KMS-11 (cell line): ENCODE data around the gene SSBP3.

Experiments
- H2AFZ ChIP-seq: fragments of 200-600 bp; sonication (generic); 2 replicates; pipeline ENCODE4 v1.6.1; 2016; ENCODE audit warnings: antibody characterized with exemption, mixed run types, low read depth
- H3K27ac ChIP-seq: fragments of 200-600 bp; sonication (generic); 2 replicates; pipeline ENCODE4 v1.6.1; 2016; ENCODE audit warnings: mild to moderate bottlenecking, mixed run types
- H3K27me3 ChIP-seq: fragments of 200-600 bp; sonication (generic); 2 replicates; pipeline ENCODE4 v1.6.1; 2017; ENCODE audit warnings: mild to moderate bottlenecking, low read depth, mixed run types, moderate library complexity; ENCODE audit not compliant: insufficient read depth
- H3K36me3 ChIP-seq: fragments of 200-600 bp; sonication (generic); 2 replicates; pipeline ENCODE4 v1.6.1; 2017; ENCODE audit warnings: mild to moderate bottlenecking, mixed run types; ENCODE audit not compliant: insufficient read depth
- H3K4me1 ChIP-seq: fragments of 200-600 bp; sonication (generic); 2 replicates; pipeline ENCODE4 v1.6.1; 2016; ENCODE audit warnings: mild to moderate bottlenecking, low read depth, mixed run types; ENCODE audit not compliant: poor library complexity, severe bottlenecking
- H3K4me2 ChIP-seq: fragments of 200-600 bp; sonication (generic); 2 replicates; pipeline ENCODE4 v1.7.0; 2016; ENCODE audit warnings: mild to moderate bottlenecking, mixed run types
- H3K4me3 ChIP-seq: fragments of 200-600 bp; sonication (generic); IDR thresholded peaks from 2 replicates; pipeline ENCODE4 v1.6.1; 2017; ENCODE audit warnings: low read depth, low read length, mixed read lengths; ENCODE audit not compliant: insufficient read depth
- H3K79me2 ChIP-seq: fragments of 200-600 bp; sonication (generic); 2 replicates; pipeline ENCODE4 v1.6.1; 2016; ENCODE audit warnings: low read depth, mixed run types; ENCODE audit not compliant: insufficient read depth
- H3K9ac ChIP-seq: fragments of 200-600 bp; sonication (generic); 2 replicates; pipeline ENCODE4 v1.6.1; 2016; ENCODE audit warnings: mild to moderate bottlenecking, mixed run types
- H4K20me1 ChIP-seq: fragments of 200-600 bp; sonication (generic); 2 replicates; pipeline ENCODE4 v1.6.1; 2016; ENCODE audit warnings: mild to moderate bottlenecking, mixed run types; ENCODE audit not compliant: insufficient read depth
- CTCF ChIP-seq: fragments of 200-600 bp; sonication (generic); conservative IDR thresholded peaks from 2 replicates; pipeline ENCODE4 v1.6.1; 2017; ENCODE audit warnings: low read depth, mild to moderate bottlenecking, antibody characterized with exemption, low read length, moderate library complexity, mixed read lengths

SSBP3 gene

GRCh38 chr1:54267815-54268761 is 138.1 kb downstream of the SSBP3 start:
- no peak overlapping the region for H3K27ac ChIP-seq

GRCh38 chr1:54266908-54267307 is 139.3 kb downstream of the SSBP3 start:
- H3K79me2 ChIP-seq: no peaks in the 10 kb centered on the region
- no peaks in the 10 kb centered on the region for H3K4me1 ChIP-seq
- H3K9ac ChIP-seq: no peak overlapping the region
- H3K36me3 ChIP-seq: no peaks in the 10 kb centered on the region
- no peaks in the 10 kb centered on the region for H4K20me1 ChIP-seq
- H3K27ac ChIP-seq: no peak overlapping the region
- no peak for TF ChIP-seq CTCF
- no peak overlapping the region for H2AFZ ChIP-seq
- H3K27me3 ChIP-seq: no peaks in the 10 kb centered on the region
- no peak overlapping the region for H3K4me3 ChIP-seq
- H3K4me2 ChIP-seq: no peak overlapping the region

More at GRCh38 chr1:54267815-54268761, 138.1 kb downstream of the SSBP3 start:
- Histone ChIP-seq H3K4me3 (no peak overlapping the region), H3K27me3 (no peaks in the 10 kb centered on the region), H3K4me1 (no peaks in the 10 kb centered on the region), H3K79me2 (no peaks in the 10 kb centered on the region), H3K9ac (no peak overlapping the region), H3K4me2 (no peak overlapping the region), H3K36me3 (no peaks in the 10 kb centered on the region), H2AFZ (no peak overlapping the region), H4K20me1 (no peaks in the 10 kb centered on the region)
- no peak for TF ChIP-seq CTCF

GRCh38 chr1:54266195-54266594 is 140.0 kb downstream of the SSBP3 start:
- Histone ChIP-seq H4K20me1 (no peaks in the 10 kb centered on the region), H3K27me3 (no peaks in the 10 kb centered on the region), H2AFZ (no peak overlapping the region), H3K9ac (no peak overlapping the region), H3K27ac (no peak overlapping the region), H3K36me3 (no peaks in the 10 kb centered on the region), H3K4me1 (no peaks in the 10 kb centered on the region), H3K4me3 (no peak overlapping the region), H3K4me2 (no peak overlapping the region), H3K79me2 (no peaks in the 10 kb centered on the region)
- no peak for TF ChIP-seq CTCF

- no peaks in the 10 kb centered on the region for H3K36me3 ChIP-seq
- H3K9ac ChIP-seq: no peak overlapping the region
- no peak overlapping the region for H3K4me3 ChIP-seq
- no peak for TF ChIP-seq CTCF
- H2AFZ ChIP-seq: no peak overlapping the region
- no peaks in the 10 kb centered on the region for H3K79me2 ChIP-seq
- H3K27ac ChIP-seq: no peak overlapping the region
- no peak overlapping the region for H3K4me2 ChIP-seq
- no peaks in the 10 kb centered on the region for H3K4me1 ChIP-seq
- H3K27me3 ChIP-seq: no peaks in the 10 kb centered on the region
- H4K20me1 ChIP-seq: no peaks in the 10 kb centered on the region
Measured at GRCh38 chr1:54265659-54266058, 140.5 kb downstream of the SSBP3 start.
